H1 (cell line): ENCODE measurements around the gene ART4. TPM values are rescaled to one million over a fixed set of nuclear protein-coding genes. Genes with fewer than 3 reads are reported as not detected.

Experiments used
- CTCF ChIA-PET: fragments of 300-600 bp; sonication (Branson Sonifier 250); formaldehyde crosslinking; loops from one replicate; lab custom pipeline; 2021; ENCODE audit not compliant: partially characterized antibody; lab: Charles Lee
- POLR2A ChIA-PET: fragments of 300-600 bp; sonication (Branson Sonifier 250); formaldehyde crosslinking; loops from one replicate; lab custom pipeline; 2021; ENCODE audit warnings: inconsistent platforms; ENCODE audit not compliant: partially characterized antibody; lab: Charles Lee
- DNase-seq, 2 experiments: peaks; one replicate each; pipeline versions ENCODE4 v3.0.0 to v3.0.0-alpha.2; 2010 to 2022; ENCODE audit warnings: low spot score in 2 of 2, low read depth in 1 of 2, mixed read lengths in 1 of 2
- FAIRE-seq: peaks from 2 replicates; lab custom pipeline; 2011; peaks lifted over from hg19 to GRCh38; lab: Jason Lieb, UNC
- H2AFZ ChIP-seq: 2 replicates; pipeline ENCODE4 v1.8.1; 2012; ENCODE audit warnings: low read length, inconsistent platforms
- H2AK5ac ChIP-seq: 2 replicates; pipeline ENCODE4 v1.6.1; 2013; ENCODE audit warnings: low read depth, low read length
- H2BK120ac ChIP-seq: replicated peaks from 2 replicates; pipeline ENCODE3; 2013; ENCODE audit warnings: low read depth, low read length, inconsistent platforms
- H2BK12ac ChIP-seq: 2 replicates; pipeline ENCODE4 v1.6.1; 2013; ENCODE audit warnings: low read depth, low read length
- H2BK15ac ChIP-seq: 2 replicates; pipeline ENCODE4 v1.6.1; 2013; ENCODE audit warnings: low read length
- H2BK20ac ChIP-seq: 2 replicates; pipeline ENCODE4 v1.6.1; 2013; ENCODE audit warnings: low read length
- H2BK5ac ChIP-seq: 2 replicates; pipeline ENCODE4 v1.6.1; 2013; ENCODE audit warnings: low read depth, low read length
- H3K14ac ChIP-seq: 2 replicates; pipeline ENCODE4 v1.6.1; 2013; ENCODE audit warnings: inconsistent platforms; ENCODE audit not compliant: insufficient read length
- H3K18ac ChIP-seq: 2 replicates; pipeline ENCODE4 v1.6.1; 2013; ENCODE audit warnings: low read length; ENCODE audit errors: extremely low read depth
- H3K23ac ChIP-seq: 2 replicates; pipeline ENCODE4 v1.6.1; 2013; ENCODE audit warnings: inconsistent platforms; ENCODE audit not compliant: insufficient read length
- H3K23me2 ChIP-seq: 2 replicates; pipeline ENCODE4 v1.6.1; 2013; ENCODE audit warnings: low read depth, low read length
- H3K27ac ChIP-seq: 2 replicates; pipeline ENCODE4 v1.6.1; 2011; ENCODE audit warnings: low read depth, low read length, inconsistent platforms
- H3K27me3 ChIP-seq, 4 experiments: replicated peaks in 1 of 4; 1 replicate in 1 of 4; 2 replicates in 3 of 4; pipeline versions ENCODE4 v1.6.1 to v1.8.1; 2011 to 2013; ENCODE audit warnings: low read length in 3 of 4, mild to moderate bottlenecking in 3 of 4, inconsistent platforms in 2 of 4, mixed read lengths in 2 of 4, moderate library complexity in 1 of 4; ENCODE audit not compliant: control insufficient read depth in 3 of 4, insufficient read depth in 3 of 4; ENCODE audit errors: extremely low read depth in 1 of 4
- H3K36me3 ChIP-seq, 4 experiments: 2 replicates each; pipeline versions ENCODE4 v1.6.1 to v1.8.1; 2011 to 2013; ENCODE audit warnings: mild to moderate bottlenecking in 4 of 4, low read length in 3 of 4, moderate library complexity in 2 of 4, control low read depth in 1 of 4, inconsistent platforms in 1 of 4; ENCODE audit not compliant: insufficient read depth in 4 of 4, control insufficient read depth in 2 of 4
- H3K4ac ChIP-seq: replicated peaks from 2 replicates; pipeline ENCODE3; 2013; ENCODE audit warnings: low read length, low read depth, mixed read lengths, inconsistent platforms; ENCODE audit not compliant: insufficient read length
- H3K4me1 ChIP-seq, 4 experiments: replicated peaks in 1 of 4; 1 replicate in 1 of 4; 2 replicates in 3 of 4; pipeline versions ENCODE4 v1.6.1 to v1.8.1; 2011 to 2013; ENCODE audit warnings: low read length in 3 of 4, inconsistent platforms in 2 of 4, mixed read lengths in 1 of 4; ENCODE audit not compliant: insufficient read depth in 4 of 4, control insufficient read depth in 3 of 4
- H3K4me2 ChIP-seq, 2 experiments: 2 replicates each; pipeline versions ENCODE4 v1.6.1 to v1.8.1; 2011 to 2013; ENCODE audit warnings: low read depth in 2 of 2, low read length in 2 of 2, control low read depth in 1 of 2, inconsistent platforms in 1 of 2, mild to moderate bottlenecking in 1 of 2; ENCODE audit not compliant: insufficient read depth in 1 of 2
- H3K4me3 ChIP-seq, 4 experiments: fragments of 200-600, 300-600 bp in 1 of 4; sonication (generic), shearing (Covaris generic), sonication (Bioruptor Twin) in 1 of 4; 2 replicates each; pipeline versions ENCODE4 v1.5.1 to v1.8.1; 2011 to 2016; ENCODE audit warnings: low read length in 4 of 4, low read depth in 3 of 4, control low read depth in 2 of 4, inconsistent platforms in 2 of 4, mild to moderate bottlenecking in 2 of 4, mixed read lengths in 1 of 4, moderate library complexity in 1 of 4; ENCODE audit not compliant: insufficient read depth in 2 of 4; ENCODE audit errors: extremely low read depth in 1 of 4
- H3K56ac ChIP-seq: replicated peaks from 2 replicates; pipeline ENCODE3; 2013; ENCODE audit warnings: low read depth, mild to moderate bottlenecking, mixed read lengths, low read length, inconsistent platforms; ENCODE audit not compliant: insufficient read length
- H3K79me1 ChIP-seq: 2 replicates; pipeline ENCODE4 v1.6.1; 2013; ENCODE audit warnings: low read depth, low read length, control low read depth
- H3K79me2 ChIP-seq, 2 experiments: 2 replicates each; pipeline versions ENCODE4 v1.6.1 to v1.8.1; 2012 to 2013; ENCODE audit warnings: low read length in 2 of 2, mild to moderate bottlenecking in 2 of 2, inconsistent platforms in 1 of 2; ENCODE audit not compliant: insufficient read depth in 2 of 2, control insufficient read depth in 1 of 2
- H3K9ac ChIP-seq, 4 experiments: replicated peaks in 1 of 4; 1 replicate in 1 of 4; 2 replicates in 3 of 4; pipeline versions ENCODE4 v1.6.1 to v1.8.1; 2011 to 2013; ENCODE audit warnings: low read depth in 3 of 4, low read length in 3 of 4, control low read depth in 2 of 4, mild to moderate bottlenecking in 2 of 4, moderate library complexity in 2 of 4, inconsistent platforms in 1 of 4; ENCODE audit errors: extremely low read depth in 1 of 4
- H3K9me3 ChIP-seq, 2 experiments: 2 replicates each; pipeline versions ENCODE4 v1.6.1 to v1.8.1; 2012 to 2013; ENCODE audit warnings: mild to moderate bottlenecking in 2 of 2, moderate library complexity in 2 of 2, control low read depth in 1 of 2, inconsistent platforms in 1 of 2, low read depth in 1 of 2, low read length in 1 of 2, mixed read lengths in 1 of 2; ENCODE audit not compliant: insufficient read depth in 2 of 2
- H4K20me1 ChIP-seq, 2 experiments: replicated peaks in 1 of 2; 2 replicates each; pipeline versions ENCODE3 to v1.8.1; 2011 to 2013; ENCODE audit warnings: inconsistent platforms in 2 of 2, low read length in 2 of 2, mild to moderate bottlenecking in 1 of 2; ENCODE audit not compliant: insufficient read depth in 2 of 2, control insufficient read depth in 1 of 2
- H4K5ac ChIP-seq: 2 replicates; pipeline ENCODE4 v1.6.1; 2013; ENCODE audit warnings: low read length, low read depth, mixed read lengths, inconsistent platforms; ENCODE audit not compliant: insufficient read length
- H4K8ac ChIP-seq: 2 replicates; pipeline ENCODE4 v1.8.0; 2013; ENCODE audit warnings: mild to moderate bottlenecking, moderate library complexity, low read length, inconsistent platforms; ENCODE audit not compliant: insufficient read depth; ENCODE audit errors: extremely low read depth
- H4K91ac ChIP-seq: replicated peaks from 2 replicates; pipeline ENCODE3; 2013; ENCODE audit warnings: low read length, mixed read lengths, inconsistent platforms; ENCODE audit not compliant: insufficient read length
- CBX8 ChIP-seq: fragments of 300-800, 300-1000 bp; sonication (generic); IDR thresholded peaks from 2 replicates; pipeline ENCODE4 v1.7.1; 2016; ENCODE audit warnings: low read depth, low read length, borderline replicate concordance
- CHD1 ChIP-seq: IDR thresholded peaks from 2 replicates; pipeline ENCODE4 v1.6.1; 2012; ENCODE audit warnings: low read depth, low read length, improper control_type of control experiment
- CTBP2 ChIP-seq: IDR thresholded peaks from 2 replicates; pipeline ENCODE4 v1.7.0; 2011; ENCODE audit warnings: borderline replicate concordance, mild to moderate bottlenecking, moderate library complexity, mixed read lengths, low read length; ENCODE audit not compliant: insufficient read depth, insufficient read length
- GABPA ChIP-seq: IDR thresholded peaks from 2 replicates; pipeline ENCODE4 v1.6.1; 2011; ENCODE audit warnings: mild to moderate bottlenecking, low read length, moderate library complexity, borderline replicate concordance; ENCODE audit not compliant: insufficient read depth
- HDAC2 ChIP-seq, 2 experiments: fragments of 300-600 bp in 1 of 2; sonication (generic) in 1 of 2; IDR thresholded peaks; 2 replicates each; pipeline ENCODE4 v1.6.1; 2011 to 2012; ENCODE audit warnings: low read depth in 2 of 2, low read length in 2 of 2, mild to moderate bottlenecking in 2 of 2, moderate library complexity in 2 of 2, borderline replicate concordance in 1 of 2, inconsistent platforms in 1 of 2
- JUN ChIP-seq: IDR thresholded peaks from 2 replicates; pipeline ENCODE4 v1.6.1; 2011; ENCODE audit warnings: low read depth, mild to moderate bottlenecking, improper control_type of control experiment, low read length
- KDM1A ChIP-seq: fragments of 200-600, 300-600 bp; sonication (generic); IDR thresholded peaks from 2 replicates; pipeline ENCODE4 v1.7.1; 2016; ENCODE audit warnings: mild to moderate bottlenecking, low read length, borderline replicate concordance
- KDM5A ChIP-seq: fragments of 200-600 bp; IDR thresholded peaks from 2 replicates; pipeline ENCODE4 v1.7.1; 2012; ENCODE audit warnings: mild to moderate bottlenecking, low read length, inconsistent platforms, mixed read lengths
- MAFK ChIP-seq: IDR thresholded peaks from 2 replicates; pipeline ENCODE4 v1.6.1; 2012; ENCODE audit warnings: low read depth, mild to moderate bottlenecking, improper control_type of control experiment, low read length
- PHF8 ChIP-seq: fragments of 200-600 bp; sonication (generic); conservative IDR thresholded peaks from 2 replicates; pipeline ENCODE4 v1.7.1; 2012; ENCODE audit warnings: low read depth, mild to moderate bottlenecking, inconsistent platforms, low read length, moderate library complexity
- RAD21 ChIP-seq, 2 experiments: IDR thresholded peaks in 1 of 2; conservative IDR thresholded peaks in 1 of 2; 2 replicates each; pipeline ENCODE4 v1.6.1; 2011; ENCODE audit warnings: low read depth in 2 of 2, low read length in 2 of 2, improper control_type of control experiment in 1 of 2, inconsistent platforms in 1 of 2, mild to moderate bottlenecking in 1 of 2, moderate library complexity in 1 of 2
- SIRT6 ChIP-seq: IDR thresholded peaks from one replicate; pipeline ENCODE4 v1.7.1; 2012; ENCODE audit warnings: low read length, inconsistent platforms
- SP2 ChIP-seq: IDR thresholded peaks from 2 replicates; pipeline ENCODE4 v1.6.1; 2012; ENCODE audit warnings: mild to moderate bottlenecking, low read length, inconsistent platforms
- WGBS, 2 experiments: shearing (Covaris generic) in 1 of 2; methylation state at CpG; one replicate each; pipeline versions ENCODE4 v1.1.6 to v1.1.7; 2013 to 2015; ENCODE audit warnings: low lambda C conversion rate in 2 of 2, mixed read lengths in 2 of 2, inconsistent platforms in 1 of 2, low coverage in 1 of 2, missing lambda C conversion rate in 1 of 2; ENCODE audit not compliant: insufficient replicate concordance in 2 of 2, insufficient coverage in 1 of 2, insufficient read length in 1 of 2; ENCODE audit errors: extremely low coverage in 1 of 2, missing lambda C conversion rate in 1 of 2; 5-methylcytosine and 5-hydroxymethylcytosine counted together
- polyA plus RNA-seq, 7 experiments: library from polyadenylated mRNA; depleted of rRNA in 3 of 7; stranded (reverse) in 5 of 7; unstranded in 2 of 7; fragments of >200 nt in 5 of 7; fragments of 200-250 nt in 2 of 7; gene quantifications; 1 replicate in 5 of 7; 2 replicates in 1 of 7; 4 replicates in 1 of 7; pipeline versions ENCODE4 v1.2.1 to v1.2.3, GENCODE V29; 2011 to 2013; ENCODE audit warnings: missing spikeins in 2 of 7, mixed read lengths in 2 of 7
- total RNA-seq: library from RNA; stranded (reverse); fragmentation: NEBNext Ultra II Directional; extraction: Animal tissue kit (Norgen Biotek cat#: 25700); gene quantifications from 2 replicates; pipeline ENCODE4 v1.2.1, GENCODE V29; 2021

ART4 gene
- total and polyA plus RNA-seq, 2 of the 8 experiments (the other 6 are each of a cell fraction or from before 2014, with no cell fraction given) = not detected

GRCh38 chr12:14777271-14777670, 66.1 kb downstream of the ART4 start:
- H3K27ac ChIP-seq = no peak overlapping the region
- no peaks in the 10 kb centered on the region for H3K9me3 ChIP-seq
- H3K23ac ChIP-seq = no peak overlapping the region
- H2AFZ ChIP-seq = no peak overlapping the region
- no peak overlapping the region for H4K8ac ChIP-seq
- no peaks in the 10 kb centered on the region for H3K27me3 ChIP-seq
- H2BK15ac ChIP-seq = no peak overlapping the region
- H3K4ac ChIP-seq = no peak overlapping the region
- peaks cover 0 to 4% of the 10 kb centered on the region in 2 experiments for H4K20me1 ChIP-seq
- WGBS, 2 experiments = 65% methylated on average over 3 of the region's 3 CpGs; no CpG with 5 or more reads in 1 of the 2 experiments
- no peak overlapping the region for H3K14ac ChIP-seq
- no peak overlapping the region; a peak in 1 of 4 replicates for H3K4me2 ChIP-seq
- FAIRE-seq (no peak), DNase-seq (no peak)
- H3K4me1 ChIP-seq = peaks cover 0 to 3% (median 0%) of the 10 kb centered on the region in 4 experiments; a peak in 1 of 7 replicates
- H2AK5ac ChIP-seq = no peak overlapping the region
- H2BK120ac ChIP-seq = no peak overlapping the region
- no peak overlapping the region for H3K18ac ChIP-seq
- H4K5ac ChIP-seq = no peak overlapping the region
- H2BK20ac ChIP-seq = no peak overlapping the region
- H3K79me1 ChIP-seq = no peaks in the 10 kb centered on the region
- no peak overlapping the region for H2BK12ac ChIP-seq
- no peak overlapping the region for H4K91ac ChIP-seq
- no peak overlapping the region for H3K9ac ChIP-seq
- H3K4me3 ChIP-seq = no peak overlapping the region
- H3K79me2 ChIP-seq = peaks cover 0 to 8% of the 10 kb centered on the region in 2 experiments; a peak in 2 of 4 replicates
- ChIA-PET POLR2A (interaction anchor here (1.3 to 9.9 kb wide), 4 partner anchors 5 to 26 kb away, joined by 3 to 136 read pairs (median 4); partner anchors contain the start of genes C12orf60 and WBP11), CTCF (interaction anchor here (0.7 to 2.0 kb wide), 8 partner anchors 8 to 736 kb away, joined by 3 to 9 read pairs (median 4); partner anchors contain the start of genes C12orf60 and WBP11)
- H2BK5ac ChIP-seq = no peak overlapping the region
- peaks cover 4% of the 10 kb centered on the region for H3K23me2 ChIP-seq
- no peaks in the 10 kb centered on the region for H3K36me3 ChIP-seq
- H3K56ac ChIP-seq = no peak overlapping the region
- TF ChIP-seq CBX8 = no peak
- no peak for TF ChIP-seq RAD21 (IDR thresholded peaks at IDR 0.05 in 1 of 2, conservative IDR thresholded peaks at IDR 0.05 in 1 of 2; ENCODE audit: low read depth in 2 of 2, low read length in 2 of 2)
- TF ChIP-seq KDM5A = no peak
- TF ChIP-seq PHF8 = no peak
- TF ChIP-seq KDM1A = no peak
- no peak for TF ChIP-seq GABPA
- no peak for TF ChIP-seq HDAC2 (IDR thresholded peaks at IDR 0.05; ENCODE audit: borderline replicate concordance in 1 of 2, low read depth in 2 of 2, low read length in 2 of 2)
- TF ChIP-seq JUN = no peak
- TF ChIP-seq SIRT6 = no peak
- no peak for TF ChIP-seq SP2
- no peak for TF ChIP-seq CHD1
- TF ChIP-seq MAFK = no peak
- no peak for TF ChIP-seq CTBP2
